GM13976 (cell line): ENCODE data around the gene HOOK2.

Experiments used
- DNase-seq: peaks from one replicate; pipeline ENCODE4 v3.0.0; 2012; ENCODE audit warnings: low spot score
- in situ Hi-C: fragments of 300-500 bp; cut with MboI; formaldehyde crosslinking; loops from one replicate; pipeline ENCODE4 v1.12.0; 2022; ENCODE audit warnings: low sequenced_read_pairs, mixed read lengths, inconsistent platforms; ENCODE audit not compliant: unreplicated experiment
- TF ChIP-seq, protein P1 (sequence below): IDR thresholded peaks from 2 replicates; pipeline ENCODE4 v1.5.1; 2012; ENCODE audit warnings: borderline replicate concordance, mild to moderate bottlenecking; ENCODE audit not compliant: insufficient read depth; ENCODE audit errors: extremely low read depth, missing control alignments, control extremely low read depth

The HOOK2 gene

DNA sequence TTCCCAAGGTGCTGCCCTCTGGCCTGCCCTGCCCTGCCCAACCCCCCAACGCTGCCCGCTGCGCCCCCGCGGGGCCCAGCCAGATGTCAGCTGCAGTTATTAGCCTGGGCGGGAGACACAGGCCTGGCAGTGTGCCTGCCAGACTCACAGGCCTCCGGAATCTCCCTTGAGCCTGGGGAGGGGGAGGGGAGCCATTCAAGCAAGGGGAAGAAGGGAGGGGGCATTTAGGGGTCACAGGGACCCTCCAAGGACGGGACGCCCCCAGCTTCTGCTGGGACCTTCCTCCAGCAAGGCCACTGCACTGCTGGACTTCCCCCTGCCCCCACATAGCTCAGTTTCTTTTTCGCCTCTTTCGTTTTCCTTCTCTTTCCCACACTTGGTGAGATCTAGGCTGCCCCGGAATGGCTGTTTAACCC lies 13.3 kb upstream of the HOOK2 start:
- DNase-seq: peak; percentile 82
- TF ChIP-seq, protein P1, sequence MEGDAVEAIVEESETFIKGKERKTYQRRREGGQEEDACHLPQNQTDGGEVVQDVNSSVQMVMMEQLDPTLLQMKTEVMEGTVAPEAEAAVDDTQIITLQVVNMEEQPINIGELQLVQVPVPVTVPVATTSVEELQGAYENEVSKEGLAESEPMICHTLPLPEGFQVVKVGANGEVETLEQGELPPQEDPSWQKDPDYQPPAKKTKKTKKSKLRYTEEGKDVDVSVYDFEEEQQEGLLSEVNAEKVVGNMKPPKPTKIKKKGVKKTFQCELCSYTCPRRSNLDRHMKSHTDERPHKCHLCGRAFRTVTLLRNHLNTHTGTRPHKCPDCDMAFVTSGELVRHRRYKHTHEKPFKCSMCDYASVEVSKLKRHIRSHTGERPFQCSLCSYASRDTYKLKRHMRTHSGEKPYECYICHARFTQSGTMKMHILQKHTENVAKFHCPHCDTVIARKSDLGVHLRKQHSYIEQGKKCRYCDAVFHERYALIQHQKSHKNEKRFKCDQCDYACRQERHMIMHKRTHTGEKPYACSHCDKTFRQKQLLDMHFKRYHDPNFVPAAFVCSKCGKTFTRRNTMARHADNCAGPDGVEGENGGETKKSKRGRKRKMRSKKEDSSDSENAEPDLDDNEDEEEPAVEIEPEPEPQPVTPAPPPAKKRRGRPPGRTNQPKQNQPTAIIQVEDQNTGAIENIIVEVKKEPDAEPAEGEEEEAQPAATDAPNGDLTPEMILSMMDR: no peak
- in situ Hi-C loops: no loop called here

DNA sequence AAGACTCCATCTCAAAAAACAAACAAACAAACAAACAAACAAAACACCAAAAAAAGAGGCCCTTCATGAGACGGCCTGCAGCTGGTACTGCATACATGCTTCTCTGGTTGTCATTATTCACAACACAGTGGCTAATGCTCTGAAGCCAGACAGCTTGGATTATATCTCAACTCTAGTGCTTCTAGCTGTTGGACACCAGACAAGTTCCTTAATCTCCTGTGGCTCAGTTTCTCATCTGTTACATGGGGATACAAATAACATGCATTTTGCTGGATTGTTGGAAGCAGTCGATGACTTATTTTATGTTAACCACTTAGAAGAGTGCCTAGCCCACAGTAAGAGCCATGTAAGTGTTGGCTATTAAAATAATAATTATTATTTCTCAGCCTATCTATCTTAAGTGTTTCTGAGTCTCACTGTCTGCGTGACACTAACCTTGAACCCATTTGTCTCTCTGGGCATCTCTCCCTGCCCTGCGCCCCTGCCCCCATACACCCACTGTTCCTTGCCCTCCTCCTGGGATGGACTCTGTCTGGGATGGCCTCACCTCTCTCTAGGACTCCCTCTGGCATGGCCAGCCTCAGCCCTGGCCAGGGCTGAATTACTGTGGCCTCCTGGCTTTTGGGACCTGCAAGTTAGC lies 12.8 kb upstream of the HOOK2 start:
- no peak for DNase-seq
- in situ Hi-C loops: no loop called here
- TF ChIP-seq, protein P1: no peak

DNA sequence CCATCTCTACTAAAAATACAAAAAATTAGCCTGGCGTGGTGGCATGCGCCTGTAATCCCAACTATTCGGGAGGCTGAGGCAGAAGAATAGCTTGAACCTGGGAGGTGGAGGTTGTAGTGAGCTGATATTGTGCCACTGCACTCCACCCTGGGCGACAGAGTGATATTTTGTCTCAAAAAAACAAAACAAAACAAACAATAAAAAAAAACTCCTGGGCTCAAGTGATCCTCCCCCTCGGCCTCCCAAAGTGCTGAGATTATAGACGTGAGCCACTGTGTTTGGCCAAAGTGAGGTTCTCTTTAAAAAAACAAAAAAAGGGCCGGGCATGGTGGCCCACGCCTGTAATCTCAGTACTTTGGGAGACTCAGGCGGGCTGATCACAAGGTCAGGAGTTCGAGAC lies 12.1 kb upstream of the HOOK2 start:
- TF ChIP-seq, protein P1: no peak
- in situ Hi-C loops: no loop called here
- DNase-seq: no peak

DNA sequence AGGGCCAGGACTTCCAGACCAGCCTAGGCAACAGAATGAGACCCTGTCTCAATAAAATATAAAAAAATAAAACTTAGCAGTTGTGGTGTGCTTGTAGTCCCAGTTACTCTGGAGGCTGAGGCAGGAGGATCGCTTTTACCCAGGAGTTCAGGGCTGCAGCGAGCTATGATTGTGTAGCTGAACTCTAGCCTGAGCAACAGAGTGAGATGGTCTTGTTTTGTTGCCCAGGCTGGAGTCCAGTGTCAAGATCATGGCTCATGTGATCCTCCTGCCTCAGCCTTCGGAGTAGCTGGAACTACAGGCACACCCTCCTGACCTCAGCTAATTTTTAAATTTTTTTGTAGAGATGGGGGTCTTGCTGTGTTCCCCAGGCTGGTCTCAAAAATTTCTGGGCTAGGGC lies 11.6 kb upstream of the HOOK2 start:
- in situ Hi-C loops: no loop called here
- TF ChIP-seq, protein P1: no peak
- no peak for DNase-seq

DNA sequence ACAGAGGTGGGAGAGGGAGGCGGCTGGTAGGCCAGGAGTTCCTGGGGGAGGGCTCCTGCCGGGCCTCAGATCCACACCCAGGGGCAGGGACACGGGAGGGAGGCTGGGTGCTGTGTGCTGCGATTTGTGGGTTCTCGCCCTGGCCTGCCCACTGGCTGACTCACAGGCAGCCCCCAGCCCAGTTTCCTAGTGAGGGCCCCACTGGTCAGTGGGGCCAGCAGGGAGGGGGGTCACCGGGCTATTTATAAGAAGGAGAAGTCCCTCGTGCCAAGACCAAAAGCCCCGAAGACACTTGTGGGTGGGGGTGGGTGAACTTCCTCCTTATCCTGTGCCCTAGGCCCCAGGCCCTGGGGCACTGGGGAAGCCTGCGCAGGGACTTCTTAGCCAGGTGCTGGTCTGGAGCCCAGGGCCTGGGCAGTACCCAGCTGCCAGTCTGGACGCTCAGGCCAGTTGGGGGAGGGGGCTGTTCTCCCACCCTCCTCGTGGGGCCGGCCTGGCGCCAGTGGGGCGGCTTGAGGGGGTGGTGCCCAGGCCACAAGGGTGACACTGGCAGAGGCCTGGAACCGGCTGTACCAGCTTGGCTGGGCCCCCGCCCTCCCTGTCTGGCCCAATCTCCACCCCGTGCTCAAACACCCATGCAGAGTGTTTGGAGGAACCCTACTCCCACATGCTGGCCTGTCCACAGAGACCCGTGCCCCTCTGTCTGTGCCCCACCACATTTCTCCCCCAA lies 11.0 kb upstream of the HOOK2 start:
- no peak for DNase-seq
- in situ Hi-C loops: no loop called here
- TF ChIP-seq, protein P1: no peak

DNA sequence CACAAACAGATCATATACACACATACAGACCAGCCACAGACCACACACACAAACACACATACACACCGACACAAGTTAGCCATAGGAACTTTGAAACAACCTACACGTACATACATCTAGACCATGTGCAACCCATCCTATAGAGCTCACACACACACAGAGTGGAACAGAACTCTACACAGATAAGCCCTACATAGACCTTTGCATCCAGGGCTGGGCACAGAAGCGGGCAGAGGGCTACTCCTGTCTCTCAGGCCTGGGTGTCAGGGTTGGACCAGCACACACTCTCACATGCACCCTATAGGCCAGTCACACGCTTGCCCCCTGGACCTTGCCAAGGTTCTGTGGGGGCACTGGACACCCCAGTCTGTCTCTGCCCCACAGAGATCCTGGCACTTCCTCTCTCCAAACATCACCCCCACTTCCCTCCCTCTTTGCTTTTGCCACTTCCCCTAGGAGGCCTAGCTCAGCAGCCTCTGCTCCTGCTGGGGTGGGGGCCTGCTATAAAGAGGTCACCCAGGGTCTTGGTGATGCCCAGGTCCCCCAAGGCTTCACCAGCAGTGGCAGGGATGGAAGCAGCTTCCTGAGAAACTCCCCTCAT lies 10.2 kb upstream of the HOOK2 start:
- TF ChIP-seq, protein P1: no peak
- DNase-seq: no peak
- in situ Hi-C loops: no loop called here
